ENCODE data around the gene NIPBL. TPM values are rescaled to one million over a fixed set of nuclear protein-coding genes. Genes with fewer than 3 reads are reported as not detected.

The NIPBL gene
- total and polyA plus RNA-seq, 2 of the 13 experiments (the other 11 are each of a cell fraction or from before 2014, with no cell fraction given): 12.3 to 32.3 TPM

- H2AFZ ChIP-seq (ENCODE audit: low read length): no peak overlapping the region
- intact Hi-C loops (cut with micrococcal nuclease; ENCODE audit: unreplicated experiment) (loop anchor here (1.0 kb wide), 1 partner anchor 34 kb away; no protein-coding TSS in a partner anchor), in situ Hi-C loops (cut with HindIII; ENCODE audit: extremely low pct_ligation_motif_present, low pct_unique_long_range_greater_than_20kb) (no loop called here)
- peaks cover 53% of the 10 kb centered on the region for H4K20me1 ChIP-seq (ENCODE audit: insufficient read depth, low read length)
- ATAC-seq (no peak), DNase-seq (ENCODE audit: low spot score) (no peak), FAIRE-seq (no peak)
- no peak for TF ChIP-seq ZNF232 (CRISPR knock-in tag; IDR thresholded peaks at IDR 0.05; ENCODE audit: borderline replicate concordance)
- no peak for TF ChIP-seq FOXJ3 (CRISPR knock-in tag; IDR thresholded peaks at IDR 0.05; ENCODE audit: borderline replicate concordance)
- TF ChIP-seq CAMTA2 (CRISPR knock-in tag; IDR thresholded peaks at IDR 0.05; ENCODE audit: borderline replicate concordance): no peak
- no peak for TF ChIP-seq MYC (CRISPR knock-in tag; IDR thresholded peaks at IDR 0.05; ENCODE audit: borderline replicate concordance)
- no peak for TF ChIP-seq TFE3 (CRISPR knock-in tag; IDR thresholded peaks at IDR 0.05)
- no peak for TF ChIP-seq RNF219 (CRISPR knock-in tag; IDR thresholded peaks at IDR 0.05)
- no peak for TF ChIP-seq TERF1 (CRISPR knock-in tag; IDR thresholded peaks at IDR 0.05)
- TF ChIP-seq, protein P1, sequence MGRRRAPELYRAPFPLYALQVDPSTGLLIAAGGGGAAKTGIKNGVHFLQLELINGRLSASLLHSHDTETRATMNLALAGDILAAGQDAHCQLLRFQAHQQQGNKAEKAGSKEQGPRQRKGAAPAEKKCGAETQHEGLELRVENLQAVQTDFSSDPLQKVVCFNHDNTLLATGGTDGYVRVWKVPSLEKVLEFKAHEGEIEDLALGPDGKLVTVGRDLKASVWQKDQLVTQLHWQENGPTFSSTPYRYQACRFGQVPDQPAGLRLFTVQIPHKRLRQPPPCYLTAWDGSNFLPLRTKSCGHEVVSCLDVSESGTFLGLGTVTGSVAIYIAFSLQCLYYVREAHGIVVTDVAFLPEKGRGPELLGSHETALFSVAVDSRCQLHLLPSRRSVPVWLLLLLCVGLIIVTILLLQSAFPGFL (CRISPR knock-in tag; IDR thresholded peaks at IDR 0.05): no peak
- TF ChIP-seq HOXA9 (CRISPR knock-in tag; IDR thresholded peaks at IDR 0.05; ENCODE audit: borderline replicate concordance): no peak
- no peak for TF ChIP-seq BORCS8-MEF2B (CRISPR knock-in tag; IDR thresholded peaks at IDR 0.05)
- no peak for TF ChIP-seq MAFK (conservative IDR thresholded peaks at IDR 0.05 in 1 of 2, IDR thresholded peaks at IDR 0.05 in 1 of 2; ENCODE audit: low read length in 2 of 2)
- no peak for TF ChIP-seq MYNN (CRISPR knock-in tag; IDR thresholded peaks at IDR 0.05; ENCODE audit: low read depth)
- peaks cover 98% of the 10 kb centered on the region for H3K79me2 ChIP-seq (ENCODE audit: insufficient read depth, low read length)
- H3K9ac ChIP-seq (ENCODE audit: insufficient read depth, low read depth, low read length): no peak overlapping the region
- BruUV-seq (replicated peaks): no TSS peak
- H3K4me1 ChIP-seq (ENCODE audit: insufficient read depth, low read length): peaks cover 27% of the 10 kb centered on the region
- WGBS (ENCODE audit: low lambda C conversion rate): 86% methylated on average over 3 of the region's 3 CpGs
- H3K9me3 ChIP-seq (ENCODE audit: low read length): no peaks in the 10 kb centered on the region
- ChIA-PET POLR2A (no interaction called here), CTCF (ENCODE audit: low intra/inter-chr PET ratio, low total read pairs) (no interaction called here)
- H3K4me3 ChIP-seq (replicated peaks in 1 of 3; ENCODE audit: insufficient read depth in 1 of 3, low read depth in 2 of 3, low read length in 3 of 3): no peak overlapping the region
- no peak overlapping the region for H3K27ac ChIP-seq (ENCODE audit: extremely low read length, insufficient read depth, low read length)
- H3K36me3 ChIP-seq (replicated peaks in 1 of 2; ENCODE audit: control insufficient read depth in 1 of 2, insufficient read depth in 2 of 2, low read length in 2 of 2): peaks cover 0 to 6% of the 10 kb centered on the region in 2 experiments; a peak in 3 of 5 replicates
- H3K27me3 ChIP-seq (ENCODE audit: control insufficient read depth in 1 of 2, insufficient read depth in 2 of 2, low read length in 2 of 2): no peaks in the 10 kb centered on the region
- H3K4me2 ChIP-seq (ENCODE audit: low read depth, low read length): no peak overlapping the region
Measured at GRCh38 chr5:36886791-36887190, 10.2 kb downstream of the NIPBL start.

Measured in HepG2 (cell line).